Epithelial cell of esophagus (primary cell): ENCODE results near the gene EPHB1.

Source experiments
- DNase-seq: peaks from one replicate; pipeline ENCODE4 v3.0.0; 2010; ENCODE audit warnings: low read depth
- H3K4me3 ChIP-seq: 2 replicates; pipeline ENCODE4 v1.5.1; 2011; ENCODE audit warnings: mild to moderate bottlenecking, low read length, control low read depth
- TF ChIP-seq, protein P1 (sequence below): IDR thresholded peaks from 2 replicates; pipeline ENCODE4 v1.5.1; 2011; ENCODE audit warnings: low read depth, mild to moderate bottlenecking, low read length, control low read depth, inconsistent platforms; ENCODE audit not compliant: insufficient read depth; ENCODE audit errors: missing control alignments

EPHB1 gene

DNA sequence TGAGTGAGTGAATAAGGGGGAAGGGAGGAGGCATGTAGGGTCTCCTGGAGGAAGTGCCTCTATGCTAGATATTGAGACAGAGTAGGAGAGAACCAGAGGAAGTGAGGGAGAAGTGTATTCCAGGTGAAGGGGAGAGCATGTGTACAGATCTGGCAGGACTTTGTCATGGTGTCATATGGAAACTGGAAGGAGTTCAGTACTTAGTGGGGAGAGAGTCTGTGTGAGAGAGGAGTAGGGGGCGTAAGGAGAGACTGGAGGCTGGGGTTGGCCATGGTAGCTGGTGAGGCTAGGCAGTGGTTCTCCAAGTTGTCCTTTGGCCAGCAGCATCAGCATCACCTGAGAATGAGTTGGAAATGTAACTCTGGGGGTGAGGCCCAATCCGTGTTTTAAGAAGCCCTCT, 29.6 kb upstream of the EPHB1 start:
- DNase-seq = no peak
- H3K4me3 ChIP-seq = no peak overlapping the region
- TF ChIP-seq, protein P1, sequence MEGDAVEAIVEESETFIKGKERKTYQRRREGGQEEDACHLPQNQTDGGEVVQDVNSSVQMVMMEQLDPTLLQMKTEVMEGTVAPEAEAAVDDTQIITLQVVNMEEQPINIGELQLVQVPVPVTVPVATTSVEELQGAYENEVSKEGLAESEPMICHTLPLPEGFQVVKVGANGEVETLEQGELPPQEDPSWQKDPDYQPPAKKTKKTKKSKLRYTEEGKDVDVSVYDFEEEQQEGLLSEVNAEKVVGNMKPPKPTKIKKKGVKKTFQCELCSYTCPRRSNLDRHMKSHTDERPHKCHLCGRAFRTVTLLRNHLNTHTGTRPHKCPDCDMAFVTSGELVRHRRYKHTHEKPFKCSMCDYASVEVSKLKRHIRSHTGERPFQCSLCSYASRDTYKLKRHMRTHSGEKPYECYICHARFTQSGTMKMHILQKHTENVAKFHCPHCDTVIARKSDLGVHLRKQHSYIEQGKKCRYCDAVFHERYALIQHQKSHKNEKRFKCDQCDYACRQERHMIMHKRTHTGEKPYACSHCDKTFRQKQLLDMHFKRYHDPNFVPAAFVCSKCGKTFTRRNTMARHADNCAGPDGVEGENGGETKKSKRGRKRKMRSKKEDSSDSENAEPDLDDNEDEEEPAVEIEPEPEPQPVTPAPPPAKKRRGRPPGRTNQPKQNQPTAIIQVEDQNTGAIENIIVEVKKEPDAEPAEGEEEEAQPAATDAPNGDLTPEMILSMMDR = no peak

DNA sequence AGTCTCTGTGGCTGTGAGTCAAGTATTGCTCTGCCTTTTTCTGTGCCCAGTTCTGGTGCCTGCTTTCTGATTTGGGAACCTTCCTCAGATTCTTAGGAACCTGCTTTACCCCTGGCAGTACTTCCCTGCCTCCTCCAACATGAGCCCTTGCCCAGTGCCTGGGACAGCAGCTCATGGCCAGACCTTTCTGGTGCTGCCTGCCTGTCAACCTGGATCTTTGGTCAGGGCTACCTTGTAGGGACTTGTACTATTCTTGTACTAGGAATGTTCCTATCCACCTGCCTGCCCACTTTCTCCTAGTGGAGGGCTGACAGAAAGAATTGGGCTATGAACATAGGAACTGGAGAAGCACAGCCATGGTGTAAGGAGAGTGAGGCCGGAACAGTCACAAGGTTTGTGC, 28.8 kb upstream of the EPHB1 start:
- no peak for DNase-seq
- no peak overlapping the region for H3K4me3 ChIP-seq
- TF ChIP-seq, protein P1 = no peak

DNA sequence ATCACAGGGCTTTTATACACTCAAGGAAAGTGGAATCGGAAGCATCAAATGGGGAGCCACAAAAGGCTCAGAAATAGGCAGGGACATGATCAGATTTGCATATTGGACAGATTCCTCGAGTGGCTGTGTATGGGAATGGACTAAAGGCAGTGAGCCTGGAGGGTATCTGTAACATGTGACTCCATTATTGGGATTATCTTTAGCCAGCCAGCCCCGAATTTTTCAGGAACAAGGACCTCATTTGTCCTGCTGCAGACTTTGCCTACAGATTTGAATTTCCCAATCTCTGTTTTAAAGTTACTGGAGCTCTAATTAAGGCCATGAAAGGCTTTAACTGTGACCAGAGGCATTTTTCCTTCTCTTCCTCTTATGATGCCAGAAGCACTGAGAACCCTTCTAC, 26.9 kb upstream of the EPHB1 start:
- TF ChIP-seq, protein P1 = no peak
- H3K4me3 ChIP-seq = no peak overlapping the region
- no peak for DNase-seq

DNA sequence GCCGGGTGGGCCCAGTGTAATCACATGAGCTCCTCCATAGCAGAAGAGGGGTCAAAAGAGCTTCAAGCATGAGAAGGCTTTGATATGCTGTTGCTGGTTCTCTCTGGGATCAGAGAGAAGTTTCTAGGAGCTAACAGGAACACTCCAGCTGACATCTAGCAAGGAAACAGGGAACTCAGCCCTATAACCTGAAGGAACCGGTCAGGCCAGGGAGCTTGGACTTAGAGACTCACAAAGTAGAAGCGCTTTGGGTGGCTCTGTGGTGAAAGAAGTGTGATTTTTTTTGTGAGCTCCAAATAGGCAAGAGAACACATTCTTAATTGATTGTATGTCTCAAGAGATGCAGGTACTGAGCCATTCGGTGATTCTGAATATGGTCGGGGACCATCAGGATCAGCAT, 26.2 kb upstream of the EPHB1 start:
- no peak for DNase-seq
- TF ChIP-seq, protein P1 = no peak
- H3K4me3 ChIP-seq = no peak overlapping the region

DNA sequence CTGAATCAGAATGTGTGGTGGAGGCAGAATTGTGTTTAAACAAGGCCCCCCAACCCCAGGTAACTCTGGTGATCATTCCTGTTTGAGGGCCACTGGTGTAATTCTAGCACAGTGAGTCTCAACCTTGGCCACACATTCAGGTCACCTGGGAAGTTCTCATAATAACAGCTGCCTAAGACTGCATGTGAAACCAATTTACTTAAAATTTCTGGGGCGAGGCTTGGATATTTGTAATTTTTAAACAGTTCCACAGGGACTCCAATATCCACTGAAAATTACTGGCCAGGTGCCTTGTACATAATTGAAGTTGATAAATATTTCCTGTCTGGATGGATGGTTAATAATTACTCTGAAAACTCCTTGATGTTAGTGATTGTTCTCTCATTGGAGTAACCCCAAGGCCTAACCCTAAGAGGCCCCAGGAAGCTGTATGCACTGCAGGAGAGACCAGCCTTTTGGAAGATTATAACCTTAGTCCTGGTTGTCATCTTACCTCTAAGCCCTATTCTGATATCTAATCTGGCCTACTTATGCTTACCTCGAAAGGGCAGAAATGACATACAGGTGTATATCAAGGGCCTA, 25.7 kb upstream of the EPHB1 start:
- no peak for DNase-seq
- no peak overlapping the region for H3K4me3 ChIP-seq
- TF ChIP-seq, protein P1 = no peak

DNA sequence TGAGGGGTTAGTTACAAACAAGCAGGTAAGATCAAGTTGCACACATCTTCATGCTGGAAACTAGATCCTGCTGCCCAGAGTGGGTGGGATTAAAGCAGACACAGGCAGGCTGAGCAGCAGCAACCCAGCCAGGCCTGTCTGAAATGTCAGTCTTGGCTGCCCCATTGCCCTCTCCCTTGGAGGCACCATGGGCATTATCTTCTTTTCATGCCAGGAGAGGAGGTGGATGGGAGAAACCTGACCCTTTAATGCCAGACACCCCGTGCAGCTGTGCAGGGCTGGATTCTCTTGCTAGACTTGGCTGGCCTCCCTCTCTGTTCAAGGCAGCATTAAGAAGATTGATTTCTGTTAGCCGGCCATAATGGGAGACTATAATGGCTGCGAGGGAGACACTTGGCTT, 23.0 kb upstream of the EPHB1 start:
- TF ChIP-seq, protein P1 = no peak
- no peak for DNase-seq
- no peak overlapping the region for H3K4me3 ChIP-seq

DNA sequence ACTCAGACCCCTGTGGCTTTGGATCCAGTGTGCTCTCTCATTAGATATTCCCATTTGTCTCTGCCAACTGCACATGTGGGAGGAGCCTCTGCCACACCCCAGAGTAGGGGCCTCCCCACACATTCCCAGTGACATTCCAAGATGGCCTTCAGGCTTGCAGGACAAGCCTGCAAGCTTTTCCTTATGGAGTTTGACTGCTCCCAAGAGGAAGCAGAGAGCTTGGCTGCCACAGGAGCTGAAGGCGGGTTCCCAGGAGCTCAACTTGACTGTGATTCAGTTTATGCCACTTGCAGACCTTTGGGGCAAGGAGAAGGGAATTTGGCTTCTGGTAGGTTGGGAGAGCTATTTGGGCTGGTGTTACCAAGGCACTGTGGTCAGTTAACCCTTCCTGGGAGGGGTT, 22.5 kb upstream of the EPHB1 start:
- H3K4me3 ChIP-seq = no peak overlapping the region
- TF ChIP-seq, protein P1 = no peak
- no peak for DNase-seq
